ENCODE results near the gene ARL3.
"Not testable (repeated sequence)": the region's sequence is repeated elsewhere in the genome, so short reads cannot be mapped to it uniquely, and the experiment has no call there.

ARL3 gene

GRCh38 chr10:102713814-102714620 is at the start of gene ARL3:
Gene ARL3, minus strand, starts transcription at chr10:102714397. Its CDS starts 122 bp downstream, at chr10:102714275.
- peak; percentile 97 for DNase-seq (ENCODE audit: low read depth)

DNA sequence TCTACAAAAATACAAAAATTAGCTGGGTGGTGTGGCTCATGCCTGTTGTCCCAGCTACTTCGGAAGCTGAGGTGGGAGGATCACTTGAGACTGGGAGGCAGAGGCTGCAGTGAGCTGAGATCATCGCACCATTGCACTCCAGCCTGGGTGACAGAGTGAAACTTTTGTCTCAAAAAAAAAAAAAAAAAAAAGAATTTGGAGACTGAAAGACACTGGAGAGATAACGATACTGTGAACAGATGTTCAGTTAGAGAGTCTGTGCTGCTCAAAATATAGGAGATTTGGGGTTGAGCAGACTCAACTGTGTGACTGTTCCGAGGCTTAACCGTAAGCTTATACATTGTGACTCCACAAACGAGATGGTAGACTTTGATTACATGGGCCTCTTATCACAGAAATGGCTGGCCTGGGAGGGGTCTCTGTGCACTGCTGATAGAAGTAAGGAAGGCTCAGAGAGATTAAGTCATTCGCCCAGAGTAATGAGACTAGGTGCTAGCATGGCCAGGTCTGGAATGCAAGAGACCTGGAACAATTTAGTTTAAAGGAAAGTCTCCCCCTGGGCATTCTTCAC is 48.9 kb upstream of the ARL3 start:
- DNase-seq (ENCODE audit: low read depth): no peak

DNA sequence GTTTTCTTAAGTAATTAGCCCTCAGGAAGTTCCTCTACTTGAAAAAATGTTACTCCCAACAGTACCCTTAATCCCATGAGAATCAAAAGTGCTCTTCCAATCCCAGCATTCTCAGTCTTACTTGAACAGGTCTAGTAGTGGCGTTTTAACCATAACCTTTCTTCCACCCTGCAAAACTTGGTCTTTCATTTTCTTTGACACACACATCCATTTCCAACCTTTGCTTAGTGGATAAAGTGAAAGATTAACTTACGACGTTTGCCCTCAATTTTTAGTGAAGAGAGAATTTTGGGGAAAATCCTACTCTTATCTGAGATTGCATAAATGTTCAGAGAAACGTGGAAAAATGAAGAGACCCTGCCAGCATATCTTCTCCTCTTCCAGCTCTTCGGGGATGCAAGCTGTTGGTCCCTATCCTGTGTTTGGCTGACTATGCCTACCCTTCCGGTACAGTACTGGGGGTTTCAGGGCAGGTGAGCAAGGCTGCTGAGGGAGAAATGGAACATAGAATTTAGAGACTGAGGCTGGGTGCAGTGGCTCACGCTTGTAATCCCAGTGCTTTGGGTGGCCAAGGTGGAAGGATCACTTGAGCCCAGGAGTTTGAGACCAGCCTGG is 48.3 kb upstream of the ARL3 start:
- no peak for DNase-seq (ENCODE audit: low read depth)

DNA sequence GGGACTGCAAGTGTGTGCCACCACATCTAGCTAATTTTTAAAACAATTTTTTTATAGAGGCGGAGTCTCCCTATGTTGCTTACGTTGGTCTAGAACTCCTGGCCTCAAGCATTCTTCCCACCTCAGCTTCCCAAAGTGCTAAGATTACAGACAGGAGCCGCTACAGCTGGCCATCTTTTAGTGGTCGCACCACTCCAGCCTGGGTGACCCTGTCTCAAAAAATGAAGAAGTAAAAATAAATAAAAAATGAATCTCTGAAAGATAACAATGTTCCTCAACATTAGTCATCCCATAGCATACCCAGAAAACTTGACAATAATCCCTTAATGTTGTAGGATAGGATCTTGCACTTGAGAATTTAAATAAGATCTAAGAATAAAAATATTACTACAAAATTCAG is 47.8 kb upstream of the ARL3 start:
- no peak for DNase-seq (ENCODE audit: low read depth)

- DNase-seq (ENCODE audit: low read depth): no peak
These were observed 45.5 kb upstream of the ARL3 start for GRCh38 chr10:102759497-102760210.

GRCh38 chr10:102758933-102759262 is 44.7 kb upstream of the ARL3 start:
- not testable (repeated sequence) for DNase-seq (ENCODE audit: low read depth)

GRCh38 chr10:102758240-102758932 is 44.2 kb upstream of the ARL3 start:
- no peak for DNase-seq (ENCODE audit: low read depth)

GRCh38 chr10:102757323-102757722 is 43.1 kb upstream of the ARL3 start:
- DNase-seq (ENCODE audit: low read depth): no peak

DNA sequence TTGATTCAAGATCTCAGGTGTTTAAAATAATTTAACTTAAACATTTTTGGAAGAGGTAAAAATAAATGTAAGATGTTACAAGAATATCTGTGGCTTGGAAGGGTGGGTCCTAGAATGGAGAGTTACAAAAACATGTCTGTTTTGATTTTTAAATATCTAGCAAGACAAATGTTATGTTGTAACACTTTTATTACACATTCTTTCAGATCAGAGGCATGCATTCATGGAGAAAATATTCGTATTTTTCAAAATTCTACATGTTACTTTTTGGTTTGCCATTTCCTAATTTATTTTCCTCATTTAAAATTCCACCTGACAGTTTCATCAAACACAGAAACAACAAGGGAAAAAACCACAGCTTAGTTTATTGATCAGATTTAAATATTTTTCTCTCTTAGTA is 39.5 kb upstream of the ARL3 start:
- no peak for DNase-seq (ENCODE audit: low read depth)

DNA sequence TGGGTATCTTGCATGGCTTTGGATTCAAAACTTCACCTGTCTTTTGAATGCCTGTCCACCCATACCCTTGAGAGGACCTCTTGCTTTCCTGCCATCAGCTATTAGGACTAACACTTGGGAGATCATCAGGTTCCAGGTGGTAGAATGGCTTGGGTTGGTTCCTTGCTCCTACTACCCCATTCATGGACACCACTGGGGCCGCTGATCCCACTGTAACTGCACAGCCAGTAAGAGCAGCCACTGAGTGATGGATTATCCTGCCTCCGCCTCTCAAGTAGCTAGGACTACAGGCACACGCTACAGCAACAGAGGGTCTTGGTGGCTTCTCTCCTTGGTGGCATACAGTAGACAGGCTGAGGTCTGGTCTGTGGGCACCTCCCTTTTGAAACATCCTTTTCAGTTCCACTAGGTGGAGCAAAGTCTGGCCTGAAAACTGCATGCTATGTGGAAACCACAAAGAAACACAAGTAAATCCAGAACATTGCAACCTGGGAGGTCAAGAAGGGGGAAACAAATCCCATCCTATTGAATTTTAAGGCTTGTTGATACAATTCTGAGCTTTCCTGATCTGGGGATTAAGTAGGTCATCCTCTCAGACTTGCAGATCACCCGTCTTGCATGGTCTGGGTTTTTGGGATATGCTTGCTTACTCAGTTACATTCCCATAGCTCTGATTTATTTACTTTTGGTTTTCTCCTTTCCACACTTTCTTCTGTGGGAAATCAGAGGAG is 38.9 kb upstream of the ARL3 start:
- no peak for DNase-seq (ENCODE audit: low read depth)

- no peak for DNase-seq (ENCODE audit: low read depth)
These were observed 38.2 kb upstream of the ARL3 start for GRCh38 chr10:102752266-102752930.

DNA sequence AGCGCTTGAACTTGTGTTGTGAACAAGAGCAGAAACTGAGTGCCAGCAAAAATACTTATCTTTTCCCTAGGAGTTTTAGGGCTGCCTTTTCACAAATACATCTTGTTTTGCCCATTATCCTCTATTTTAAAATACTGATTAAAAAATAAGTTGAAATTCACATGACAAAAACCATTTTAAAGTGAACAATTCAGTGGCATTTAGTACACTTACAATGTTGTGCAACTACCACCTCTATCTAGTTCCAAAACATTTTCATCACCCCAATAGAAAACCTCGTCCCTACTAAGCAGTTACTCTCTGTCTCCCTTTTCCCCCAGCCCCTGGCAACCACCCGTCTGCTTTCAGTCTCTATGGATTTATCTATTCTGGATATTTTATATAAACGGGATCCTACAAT is 31.0 kb upstream of the ARL3 start:
- DNase-seq (ENCODE audit: low read depth): no peak

GRCh38 chr10:102744374-102745051 is 30.3 kb upstream of the ARL3 start:
- DNase-seq (ENCODE audit: low read depth): no peak

- DNase-seq (ENCODE audit: low read depth): peak; percentile 92
These were observed 29.6 kb upstream of the ARL3 start, which contains the start of gene WBP1L for GRCh38 chr10:102743588-102744373. Gene WBP1L, plus strand, starts transcription at chr10:102743948. Its CDS starts 106 bp downstream, at chr10:102744054.

GRCh38 chr10:102743078-102743587 is 28.9 kb upstream of the ARL3 start:
- DNase-seq (ENCODE audit: low read depth): no peak

DNA sequence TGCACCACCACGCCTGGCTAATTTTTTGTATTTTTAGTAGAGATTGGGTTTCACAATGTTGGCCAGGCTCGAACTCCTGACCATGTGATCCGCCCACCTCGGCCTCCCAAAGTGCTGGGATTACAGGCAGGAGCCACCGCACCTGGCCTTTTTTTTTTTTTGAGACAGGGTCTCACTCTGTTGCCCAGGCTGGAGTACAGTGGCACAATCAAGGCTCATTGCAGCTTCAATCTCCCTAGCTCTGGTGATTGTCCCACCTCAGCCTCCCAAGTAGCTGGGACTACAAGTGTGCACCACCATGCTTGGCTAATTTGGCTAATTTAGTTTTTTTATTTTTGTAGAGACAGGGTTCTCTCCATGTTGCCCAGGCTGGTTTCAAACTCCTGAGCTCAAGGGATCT is 28.1 kb upstream of the ARL3 start:
- not testable (repeated sequence) for DNase-seq (ENCODE audit: low read depth)

- DNase-seq (ENCODE audit: low read depth): no peak
These were observed 27.6 kb upstream of the ARL3 start for GRCh38 chr10:102741726-102742237.

- no peak for DNase-seq (ENCODE audit: low read depth)
These were observed 26.0 kb upstream of the ARL3 start for GRCh38 chr10:102740229-102740628.

DNA sequence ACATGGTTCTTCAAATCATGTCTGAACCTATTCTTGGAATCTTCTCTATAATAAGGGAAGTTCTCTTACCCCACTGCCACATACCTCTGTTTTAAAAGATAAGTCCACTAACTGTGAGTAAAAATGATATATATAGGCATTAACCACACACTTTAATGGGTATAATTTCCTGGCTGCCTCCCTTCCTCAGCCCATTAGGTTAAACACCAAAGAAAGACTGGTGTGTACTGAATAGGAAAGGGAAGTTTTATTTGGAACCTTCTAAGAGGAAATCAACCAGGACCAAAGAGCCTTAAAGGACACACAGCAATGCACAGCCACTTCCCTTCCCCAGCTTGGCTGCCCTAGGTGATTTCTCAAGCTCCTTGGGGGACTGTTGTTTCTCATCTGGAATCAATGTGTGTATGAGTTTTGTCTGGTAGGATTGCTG is 24.5 kb upstream of the ARL3 start:
- DNase-seq (ENCODE audit: low read depth): no peak

Measured in stimulated activated CD8-positive, alpha-beta memory T cell treated with anti-CD3 and anti-CD28 coated beads, Interleukin-4, amount 100 ng/mL, for 24 hours (primary cell).